Measurements from ENCODE around the gene SCAPER.
"Not testable (repeated sequence)": the region's sequence is repeated elsewhere in the genome, so short reads cannot be mapped to it uniquely, and the experiment has no call there.

SCAPER gene

GRCh38 chr15:76503804-76504203 lies 401.3 kb downstream of the SCAPER start:
- no peak overlapping the region for H3K4me3 ChIP-seq (ENCODE audit: low read length)
- no peaks in the 10 kb centered on the region for H3K4me1 ChIP-seq (ENCODE audit: insufficient read depth, low read length)
- H3K9me3 ChIP-seq (ENCODE audit: insufficient read depth, low read depth, low read length), result no peaks in the 10 kb centered on the region
- no peak overlapping the region for H3K27ac ChIP-seq (ENCODE audit: low read length)
- H3K27me3 ChIP-seq (ENCODE audit: insufficient read depth, low read length), result no peaks in the 10 kb centered on the region
- H3K36me3 ChIP-seq (ENCODE audit: insufficient read depth, low read depth, low read length), result no peaks in the 10 kb centered on the region
- H3K9ac ChIP-seq (ENCODE audit: low read depth, low read length), result no peak overlapping the region

DNA sequence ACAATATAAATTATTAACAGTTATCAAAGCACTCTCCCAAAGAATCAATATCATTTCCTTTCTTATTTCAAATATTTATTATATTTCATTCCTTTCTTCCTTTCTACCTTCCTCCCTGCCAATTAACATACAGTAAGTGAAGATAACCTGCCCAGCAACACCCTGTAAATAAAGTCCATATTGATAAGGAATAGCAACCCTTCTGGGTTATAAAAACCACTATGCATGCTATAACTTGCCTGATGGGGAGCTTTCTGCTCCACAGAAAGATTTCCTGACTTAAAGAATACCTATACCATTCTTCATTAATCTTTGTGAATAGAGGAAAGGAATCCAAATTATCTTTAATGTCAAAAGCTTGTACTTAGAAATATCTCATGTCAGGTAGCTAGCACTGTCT lies 402.0 kb downstream of the SCAPER start:
- Histone ChIP-seq H3K27ac (ENCODE audit: low read length) (no peak overlapping the region), H3K36me3 (ENCODE audit: insufficient read depth, low read depth, low read length) (no peaks in the 10 kb centered on the region), H3K4me1 (ENCODE audit: insufficient read depth, low read length) (no peaks in the 10 kb centered on the region), H3K4me3 (ENCODE audit: low read length) (no peak overlapping the region), H3K9me3 (ENCODE audit: insufficient read depth, low read depth, low read length) (no peaks in the 10 kb centered on the region), H3K9ac (ENCODE audit: low read depth, low read length) (no peak overlapping the region), H3K27me3 (ENCODE audit: insufficient read depth, low read length) (no peaks in the 10 kb centered on the region)

GRCh38 chr15:76502678-76503077 lies 402.5 kb downstream of the SCAPER start:
- Histone ChIP-seq H3K9me3 (ENCODE audit: insufficient read depth, low read depth, low read length) (no peaks in the 10 kb centered on the region), H3K9ac (ENCODE audit: low read depth, low read length) (no peak overlapping the region), H3K27ac (ENCODE audit: low read length) (no peak overlapping the region), H3K36me3 (ENCODE audit: insufficient read depth, low read depth, low read length) (no peaks in the 10 kb centered on the region), H3K27me3 (ENCODE audit: insufficient read depth, low read length) (no peaks in the 10 kb centered on the region), H3K4me3 (ENCODE audit: low read length) (no peak overlapping the region), H3K4me1 (ENCODE audit: insufficient read depth, low read length) (no peaks in the 10 kb centered on the region)

DNA sequence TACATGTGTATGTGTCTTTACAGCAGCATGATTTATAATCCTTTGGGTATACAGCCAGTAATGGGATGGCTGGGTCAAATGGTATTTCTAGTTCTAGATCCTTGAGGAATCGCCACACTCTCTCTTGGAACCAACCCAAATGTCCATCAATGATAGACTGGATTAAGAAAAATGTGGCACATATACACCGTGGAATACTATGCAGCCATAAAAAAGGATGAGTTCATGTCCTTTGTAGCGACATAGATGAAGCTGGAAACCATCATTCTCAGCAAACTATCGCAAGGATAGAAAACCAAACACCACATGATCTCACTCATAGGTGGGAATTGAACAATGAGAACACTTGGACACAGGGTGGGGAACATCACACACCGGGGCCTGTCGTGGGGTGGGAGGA lies 403.0 kb downstream of the SCAPER start:
- not testable (repeated sequence) for H3K4me1 ChIP-seq (ENCODE audit: insufficient read depth, low read length); H3K9ac ChIP-seq (ENCODE audit: low read depth, low read length); H3K27ac ChIP-seq (ENCODE audit: low read length); H3K4me3 ChIP-seq (ENCODE audit: low read length); H3K36me3 ChIP-seq (ENCODE audit: insufficient read depth, low read depth, low read length); H3K9me3 ChIP-seq (ENCODE audit: insufficient read depth, low read depth, low read length); H3K27me3 ChIP-seq (ENCODE audit: insufficient read depth, low read length)

DNA sequence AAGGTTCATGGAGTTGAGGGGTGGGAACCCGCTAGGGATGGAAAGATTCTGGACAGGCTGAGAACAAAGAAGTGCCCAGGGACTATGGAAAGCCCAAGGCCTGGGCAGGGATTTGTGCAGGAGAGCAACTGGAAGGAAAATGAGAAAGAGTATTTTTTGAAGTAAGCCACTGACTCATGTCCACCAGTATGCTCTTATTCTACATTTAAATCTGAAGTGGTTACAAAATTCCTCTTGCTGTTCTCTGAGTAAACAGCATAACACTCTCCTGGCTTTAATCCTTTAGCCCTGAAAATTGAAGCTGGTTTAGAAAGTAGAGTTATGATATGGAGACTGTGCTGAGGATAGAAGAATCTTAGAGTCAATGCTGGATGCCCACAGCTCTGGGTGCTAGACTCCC lies 403.4 kb downstream of the SCAPER start:
- no peak overlapping the region for H3K27ac ChIP-seq (ENCODE audit: low read length)
- no peaks in the 10 kb centered on the region for H3K4me1 ChIP-seq (ENCODE audit: insufficient read depth, low read length)
- H3K9me3 ChIP-seq (ENCODE audit: insufficient read depth, low read depth, low read length), result no peaks in the 10 kb centered on the region
- no peaks in the 10 kb centered on the region for H3K27me3 ChIP-seq (ENCODE audit: insufficient read depth, low read length)
- H3K36me3 ChIP-seq (ENCODE audit: insufficient read depth, low read depth, low read length), result no peaks in the 10 kb centered on the region
- no peak overlapping the region for H3K4me3 ChIP-seq (ENCODE audit: low read length)
- H3K9ac ChIP-seq (ENCODE audit: low read depth, low read length), result no peak overlapping the region

DNA sequence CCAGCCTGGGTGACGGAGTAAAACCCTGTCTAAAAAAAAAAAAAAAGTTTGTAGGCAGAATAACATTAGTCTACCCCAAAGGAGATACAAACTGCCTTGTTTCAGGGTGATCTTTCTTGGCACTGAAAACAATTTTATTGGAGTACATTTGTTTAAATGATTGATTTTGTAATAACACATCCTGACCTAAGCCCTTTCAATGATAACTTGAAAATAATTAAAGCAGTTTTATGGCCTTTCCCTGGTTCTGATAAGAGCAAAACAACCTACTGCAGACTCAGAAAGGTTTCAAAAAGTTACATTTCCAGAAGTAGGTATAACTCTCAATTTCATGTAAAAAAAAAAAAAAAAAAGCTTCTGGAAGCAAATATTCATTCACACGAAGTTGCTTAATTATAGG lies 404.1 kb downstream of the SCAPER start:
- H3K36me3 ChIP-seq (ENCODE audit: insufficient read depth, low read depth, low read length), result no peaks in the 10 kb centered on the region
- no peaks in the 10 kb centered on the region for H3K9me3 ChIP-seq (ENCODE audit: insufficient read depth, low read depth, low read length)
- no peaks in the 10 kb centered on the region for H3K4me1 ChIP-seq (ENCODE audit: insufficient read depth, low read length)
- H3K27ac ChIP-seq (ENCODE audit: low read length), result no peak overlapping the region
- no peak overlapping the region for H3K9ac ChIP-seq (ENCODE audit: low read depth, low read length)
- no peak overlapping the region for H3K4me3 ChIP-seq (ENCODE audit: low read length)
- no peaks in the 10 kb centered on the region for H3K27me3 ChIP-seq (ENCODE audit: insufficient read depth, low read length)

- Histone ChIP-seq H3K9ac (ENCODE audit: low read depth, low read length) (no peak overlapping the region), H3K27me3 (ENCODE audit: insufficient read depth, low read length) (no peaks in the 10 kb centered on the region), H3K36me3 (ENCODE audit: insufficient read depth, low read depth, low read length) (no peaks in the 10 kb centered on the region), H3K27ac (ENCODE audit: low read length) (no peak overlapping the region), H3K4me3 (ENCODE audit: low read length) (no peak overlapping the region), H3K9me3 (ENCODE audit: insufficient read depth, low read depth, low read length) (no peaks in the 10 kb centered on the region), H3K4me1 (ENCODE audit: insufficient read depth, low read length) (no peaks in the 10 kb centered on the region)
Measured at GRCh38 chr15:76495487-76495886, 409.7 kb downstream of the SCAPER start.

DNA sequence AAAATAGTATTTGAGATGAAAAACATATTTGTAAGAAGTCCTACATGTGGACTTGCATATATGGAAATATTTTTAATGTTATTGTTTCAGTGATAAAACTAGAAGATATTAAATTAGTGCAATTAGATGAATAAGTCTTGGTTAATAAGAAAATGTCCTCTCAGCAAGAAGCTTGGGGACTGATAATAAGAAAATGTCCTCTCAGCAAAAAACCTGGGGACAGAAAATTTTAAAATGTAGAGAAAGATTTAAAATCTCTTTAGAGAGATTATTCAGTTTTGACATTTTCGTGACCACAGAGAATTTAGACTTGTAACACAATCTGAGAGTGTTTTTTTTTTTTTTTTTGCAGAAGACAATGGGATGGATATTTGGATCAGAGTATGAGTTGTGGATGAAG lies 412.6 kb downstream of the SCAPER start:
- Histone ChIP-seq H3K9ac (ENCODE audit: low read depth, low read length) (no peak overlapping the region), H3K9me3 (ENCODE audit: insufficient read depth, low read depth, low read length) (no peaks in the 10 kb centered on the region), H3K4me3 (ENCODE audit: low read length) (no peak overlapping the region), H3K4me1 (ENCODE audit: insufficient read depth, low read length) (no peaks in the 10 kb centered on the region), H3K27me3 (ENCODE audit: insufficient read depth, low read length) (no peaks in the 10 kb centered on the region), H3K27ac (ENCODE audit: low read length) (no peak overlapping the region), H3K36me3 (ENCODE audit: insufficient read depth, low read depth, low read length) (no peaks in the 10 kb centered on the region)

- Histone ChIP-seq H3K9me3 (ENCODE audit: insufficient read depth, low read depth, low read length) (no peaks in the 10 kb centered on the region), H3K4me3 (ENCODE audit: low read length) (no peak overlapping the region), H3K27me3 (ENCODE audit: insufficient read depth, low read length) (no peaks in the 10 kb centered on the region), H3K9ac (ENCODE audit: low read depth, low read length) (no peak overlapping the region), H3K36me3 (ENCODE audit: insufficient read depth, low read depth, low read length) (no peaks in the 10 kb centered on the region), H3K27ac (ENCODE audit: low read length) (no peak overlapping the region), H3K4me1 (ENCODE audit: insufficient read depth, low read length) (no peaks in the 10 kb centered on the region)
Measured at GRCh38 chr15:76483752-76484151, 421.4 kb downstream of the SCAPER start.

DNA sequence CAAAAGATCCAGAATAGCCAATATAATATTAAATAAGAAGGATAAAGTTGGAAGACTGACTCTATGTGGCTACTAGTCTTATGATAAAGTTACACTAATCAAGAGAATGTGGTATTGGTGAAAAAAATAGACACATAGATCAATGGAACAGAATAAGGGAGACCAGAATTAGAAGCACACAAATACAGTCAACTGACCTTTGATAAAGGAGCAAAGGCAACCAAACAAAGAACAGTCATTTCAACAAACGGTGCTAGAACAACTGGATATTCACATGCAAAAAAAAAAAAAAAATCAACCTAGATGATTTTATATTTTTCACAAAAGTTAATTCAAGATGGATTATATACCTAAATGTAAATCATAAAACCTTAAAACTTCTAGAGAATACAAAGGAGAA lies 422.1 kb downstream of the SCAPER start:
- H3K4me1 ChIP-seq (ENCODE audit: insufficient read depth, low read length), result no peaks in the 10 kb centered on the region
- H3K4me3 ChIP-seq (ENCODE audit: low read length), result no peak overlapping the region
- no peaks in the 10 kb centered on the region for H3K36me3 ChIP-seq (ENCODE audit: insufficient read depth, low read depth, low read length)
- no peaks in the 10 kb centered on the region for H3K9me3 ChIP-seq (ENCODE audit: insufficient read depth, low read depth, low read length)
- no peaks in the 10 kb centered on the region for H3K27me3 ChIP-seq (ENCODE audit: insufficient read depth, low read length)
- H3K27ac ChIP-seq (ENCODE audit: low read length), result no peak overlapping the region
- H3K9ac ChIP-seq (ENCODE audit: low read depth, low read length), result no peak overlapping the region

GRCh38 chr15:76480267-76480666 lies 424.9 kb downstream of the SCAPER start:
- Histone ChIP-seq H3K27me3 (ENCODE audit: insufficient read depth, low read length) (no peaks in the 10 kb centered on the region), H3K36me3 (ENCODE audit: insufficient read depth, low read depth, low read length) (no peaks in the 10 kb centered on the region), H3K4me1 (ENCODE audit: insufficient read depth, low read length) (no peaks in the 10 kb centered on the region)

GRCh38 chr15:76470691-76471090 lies 434.4 kb downstream of the SCAPER start:
- Histone ChIP-seq H3K9me3 (ENCODE audit: insufficient read depth, low read depth, low read length) (no peaks in the 10 kb centered on the region), H3K9ac (ENCODE audit: low read depth, low read length) (no peak overlapping the region), H3K4me1 (ENCODE audit: insufficient read depth, low read length) (peaks cover 4% of the 10 kb centered on the region; the same call in 1 of the 2 replicates), H3K4me3 (ENCODE audit: low read length) (no peak overlapping the region), H3K27ac (ENCODE audit: low read length) (no peak overlapping the region), H3K36me3 (ENCODE audit: insufficient read depth, low read depth, low read length) (no peaks in the 10 kb centered on the region), H3K27me3 (ENCODE audit: insufficient read depth, low read length) (no peaks in the 10 kb centered on the region)

More at GRCh38 chr15:76480267-76480666, 424.9 kb downstream of the SCAPER start:
- Histone ChIP-seq H3K4me3 (ENCODE audit: low read length) (no peak overlapping the region), H3K27ac (ENCODE audit: low read length) (no peak overlapping the region), H3K9ac (ENCODE audit: low read depth, low read length) (no peak overlapping the region), H3K9me3 (ENCODE audit: insufficient read depth, low read depth, low read length) (no peaks in the 10 kb centered on the region)

GRCh38 chr15:76468722-76469121 lies 436.4 kb downstream of the SCAPER start:
- no peak overlapping the region for H3K9ac ChIP-seq (ENCODE audit: low read depth, low read length)
- H3K4me1 ChIP-seq (ENCODE audit: insufficient read depth, low read length), result peaks cover 4% of the 10 kb centered on the region; the same call in 1 of the 2 replicates
- H3K27ac ChIP-seq (ENCODE audit: low read length), result no peak overlapping the region
- H3K27me3 ChIP-seq (ENCODE audit: insufficient read depth, low read length), result no peaks in the 10 kb centered on the region
- H3K9me3 ChIP-seq (ENCODE audit: insufficient read depth, low read depth, low read length), result no peaks in the 10 kb centered on the region
- H3K4me3 ChIP-seq (ENCODE audit: low read length), result no peak overlapping the region
- H3K36me3 ChIP-seq (ENCODE audit: insufficient read depth, low read depth, low read length), result no peaks in the 10 kb centered on the region
